ENCODE results near the gene USP34. TPM values are rescaled to one million over a fixed set of nuclear protein-coding genes. Genes with fewer than 3 reads are reported as not detected.

USP34 gene
- total and polyA plus RNA-seq, 2 of the 4 experiments (the other 2 are of a cell fraction): 34.7 to 128 TPM

DNA sequence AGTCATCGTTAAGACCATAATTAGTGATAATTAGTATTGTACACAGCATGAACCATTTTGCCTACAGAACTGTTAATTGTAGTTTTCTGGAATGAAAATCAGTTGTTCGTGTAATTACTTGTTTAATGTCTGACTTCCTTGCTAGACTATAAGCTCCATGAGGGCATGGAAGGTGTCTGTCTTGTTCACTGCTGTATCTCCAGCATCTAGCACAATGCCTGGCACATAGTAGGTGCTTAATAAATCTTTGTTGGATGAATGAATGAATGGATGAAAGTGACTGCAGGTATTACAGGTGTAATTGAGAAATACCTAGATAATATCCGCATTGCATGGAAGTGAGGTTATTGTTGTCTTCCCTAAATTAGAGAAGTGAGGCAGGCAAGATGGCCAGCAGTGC lies 287.1 kb downstream of the USP34 start:
- peaks cover 23% of the 10 kb centered on the region for H3K9me1 ChIP-seq (ENCODE audit: insufficient read depth, low read length)
- H4K20me1 ChIP-seq (ENCODE audit: insufficient read depth, low read length): peaks cover 8% of the 10 kb centered on the region; the same call in 1 of the 2 replicates
- H3K9ac ChIP-seq (ENCODE audit: low read depth, low read length): no peak overlapping the region
- H2BK120ac ChIP-seq (ENCODE audit: low read depth, low read length): no peak overlapping the region
- dilution Hi-C loops (cut with HindIII; ENCODE audit: low sequenced_read_pairs, unreplicated experiment): no loop called here
- H4K8ac ChIP-seq (ENCODE audit: low read depth in 2 of 2, low read length in 2 of 2): no peak overlapping the region
- no peak overlapping the region for H2BK20ac ChIP-seq (ENCODE audit: low read depth, low read length)
- H2AFZ ChIP-seq (replicated peaks; ENCODE audit: low read length, poor library complexity): no peak overlapping the region
- ChIA-PET CTCF (no interaction called here), POLR2A (ENCODE audit: unreplicated experiment) (no interaction called here)
- peaks cover 65% of the 10 kb centered on the region for H3K36me3 ChIP-seq (ENCODE audit: control insufficient read depth, insufficient read depth, low read length)
- no peak overlapping the region for H2AK5ac ChIP-seq (ENCODE audit: low read depth, low read length)
- peaks cover 41 to 67% of the 10 kb centered on the region in 2 experiments for H3K79me1 ChIP-seq (ENCODE audit: low read depth in 1 of 2, low read length in 2 of 2)
- WGBS, 2 experiments (ENCODE audit: extremely low coverage in 2 of 2, insufficient read length in 1 of 2): no CpG with 5 or more reads among the region's 3 CpGs
- H4K91ac ChIP-seq (ENCODE audit: insufficient read depth, low read depth, low read length): no peak overlapping the region
- no peak overlapping the region for H3K18ac ChIP-seq (ENCODE audit: low read depth, low read length)
- intact Hi-C loops (cut with micrococcal nuclease): no loop called here
- in situ Hi-C loops (cut with MboI; ENCODE audit: low sequenced_read_pairs): no loop called here
- H2BK15ac ChIP-seq (ENCODE audit: low read depth, low read length): no peak overlapping the region
- no peak overlapping the region for H3K27ac ChIP-seq (ENCODE audit: insufficient read depth, low read length)
- H2AK9ac ChIP-seq (replicated peaks; ENCODE audit: low read depth, low read length, poor library complexity): no peak overlapping the region
- H3K23ac ChIP-seq (ENCODE audit: low read depth, low read length): no peak overlapping the region
- H3K9me3 ChIP-seq (ENCODE audit: control insufficient read depth, insufficient read depth, low read length): no peaks in the 10 kb centered on the region
- no peak overlapping the region for H3K56ac ChIP-seq (ENCODE audit: extremely low read depth, insufficient read depth, low read length)
- no TSS peak for BruUV-seq (replicated peaks)
- no peak for DNase-seq
- H3K4ac ChIP-seq (ENCODE audit: low read depth, low read length): no peak overlapping the region
- TF ChIP-seq CTCF (conservative IDR thresholded peaks at IDR 0.05; ENCODE audit: low read depth, low read length) (no peak), POLR2A (IDR thresholded peaks at IDR 0.05; ENCODE audit: low read depth, low read length) (no peak), RCOR1 (IDR thresholded peaks at IDR 0.05; ENCODE audit: insufficient replicate concordance, low read length) (no peak), FOS (IDR thresholded peaks at IDR 0.05; ENCODE audit: low read depth, low read length) (no peak), SMC3 (IDR thresholded peaks at IDR 0.05; ENCODE audit: low read depth, low read length) (no peak), MXI1 (IDR thresholded peaks at IDR 0.05; ENCODE audit: borderline replicate concordance, low read depth, low read length) (no peak), CEBPB (IDR thresholded peaks at IDR 0.05; ENCODE audit: low read depth, low read length) (no peak), RAD21 (IDR thresholded peaks at IDR 0.05; ENCODE audit: low read length) (no peak), MAZ (IDR thresholded peaks at IDR 0.05; ENCODE audit: borderline replicate concordance, low read depth, low read length) (no peak), CHD1 (IDR thresholded peaks at IDR 0.05; ENCODE audit: low read depth, low read length) (no peak), BHLHE40 (IDR thresholded peaks at IDR 0.05; ENCODE audit: low read depth, low read length) (no peak), NFE2L2 (IDR thresholded peaks at IDR 0.05; ENCODE audit: low read depth, low read length) (no peak), MAFK (IDR thresholded peaks at IDR 0.05; ENCODE audit: low read depth, low read length) (no peak)
- TF ChIP-seq, protein P1, sequence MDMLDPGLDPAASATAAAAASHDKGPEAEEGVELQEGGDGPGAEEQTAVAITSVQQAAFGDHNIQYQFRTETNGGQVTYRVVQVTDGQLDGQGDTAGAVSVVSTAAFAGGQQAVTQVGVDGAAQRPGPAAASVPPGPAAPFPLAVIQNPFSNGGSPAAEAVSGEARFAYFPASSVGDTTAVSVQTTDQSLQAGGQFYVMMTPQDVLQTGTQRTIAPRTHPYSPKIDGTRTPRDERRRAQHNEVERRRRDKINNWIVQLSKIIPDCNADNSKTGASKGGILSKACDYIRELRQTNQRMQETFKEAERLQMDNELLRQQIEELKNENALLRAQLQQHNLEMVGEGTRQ (IDR thresholded peaks at IDR 0.05; ENCODE audit: low read depth, low read length): no peak
- H3K14ac ChIP-seq (replicated peaks; ENCODE audit: low read depth, low read length): no peak overlapping the region
- H3K4me1 ChIP-seq (ENCODE audit: control insufficient read depth, insufficient read depth, low read length): peaks cover 20% of the 10 kb centered on the region
- H3K27me3 ChIP-seq (ENCODE audit: control insufficient read depth, insufficient read depth, low read length): no peaks in the 10 kb centered on the region
- no peak overlapping the region for H2BK5ac ChIP-seq (ENCODE audit: low read depth, low read length, poor library complexity, severe bottlenecking)
- no peak overlapping the region for H3K4me2 ChIP-seq (ENCODE audit: low read depth, low read length)
- no peak overlapping the region for H3K4me3 ChIP-seq (ENCODE audit: insufficient read depth, low read depth, low read length)
- no peak for ATAC-seq (ENCODE audit: low read depth)
- no peak overlapping the region for H4K5ac ChIP-seq (ENCODE audit: low read depth, low read length)

Data from IMR-90 (cell line).